ENCODE results near the gene TNP2.
"Not testable (repeated sequence)": the region's sequence is repeated elsewhere in the genome, so short reads cannot be mapped to it uniquely, and the experiment has no call there.

DNA sequence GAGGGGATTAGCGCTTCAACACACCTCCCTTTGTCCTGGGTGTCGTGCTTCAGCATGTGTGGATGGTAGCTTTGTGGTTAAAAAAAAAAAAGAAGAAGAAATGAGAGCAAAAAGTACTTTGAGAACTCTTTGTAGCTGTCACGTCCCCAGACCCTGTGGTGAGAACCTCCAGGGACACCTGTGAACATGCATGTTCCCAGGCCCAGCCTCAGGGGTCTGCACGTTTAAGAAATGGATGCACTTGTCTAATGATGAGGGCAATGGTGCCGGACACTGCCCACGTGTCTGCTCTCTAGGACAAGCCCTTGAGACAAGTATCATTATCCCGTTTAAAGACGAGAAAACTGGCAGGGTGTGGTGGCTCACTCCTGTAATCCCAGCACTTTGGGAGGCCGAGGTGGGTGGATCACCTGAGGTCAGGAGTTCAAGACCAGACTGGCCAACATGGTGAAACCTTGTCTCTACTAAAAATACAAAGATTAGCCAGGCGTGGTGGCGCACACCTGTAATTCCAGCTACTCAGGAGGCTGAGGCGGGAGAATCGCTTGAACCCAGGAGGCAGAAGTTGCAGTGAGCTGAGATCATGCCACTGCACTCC lies 29.9 kb upstream of the TNP2 start:
- TF ChIP-seq, protein P1, sequence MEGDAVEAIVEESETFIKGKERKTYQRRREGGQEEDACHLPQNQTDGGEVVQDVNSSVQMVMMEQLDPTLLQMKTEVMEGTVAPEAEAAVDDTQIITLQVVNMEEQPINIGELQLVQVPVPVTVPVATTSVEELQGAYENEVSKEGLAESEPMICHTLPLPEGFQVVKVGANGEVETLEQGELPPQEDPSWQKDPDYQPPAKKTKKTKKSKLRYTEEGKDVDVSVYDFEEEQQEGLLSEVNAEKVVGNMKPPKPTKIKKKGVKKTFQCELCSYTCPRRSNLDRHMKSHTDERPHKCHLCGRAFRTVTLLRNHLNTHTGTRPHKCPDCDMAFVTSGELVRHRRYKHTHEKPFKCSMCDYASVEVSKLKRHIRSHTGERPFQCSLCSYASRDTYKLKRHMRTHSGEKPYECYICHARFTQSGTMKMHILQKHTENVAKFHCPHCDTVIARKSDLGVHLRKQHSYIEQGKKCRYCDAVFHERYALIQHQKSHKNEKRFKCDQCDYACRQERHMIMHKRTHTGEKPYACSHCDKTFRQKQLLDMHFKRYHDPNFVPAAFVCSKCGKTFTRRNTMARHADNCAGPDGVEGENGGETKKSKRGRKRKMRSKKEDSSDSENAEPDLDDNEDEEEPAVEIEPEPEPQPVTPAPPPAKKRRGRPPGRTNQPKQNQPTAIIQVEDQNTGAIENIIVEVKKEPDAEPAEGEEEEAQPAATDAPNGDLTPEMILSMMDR (conservative IDR thresholded peaks at IDR 0.05; ENCODE audit: low read depth, low read length), result not testable (repeated sequence)
- TF ChIP-seq POLR2A (IDR thresholded peaks at IDR 0.05; ENCODE audit: low read depth, low read length); RCOR1 (IDR thresholded peaks at IDR 0.05; ENCODE audit: insufficient replicate concordance, low read length); CHD1 (IDR thresholded peaks at IDR 0.05; ENCODE audit: low read depth, low read length); FOS (IDR thresholded peaks at IDR 0.05; ENCODE audit: low read depth, low read length); MXI1 (IDR thresholded peaks at IDR 0.05; ENCODE audit: borderline replicate concordance, low read depth, low read length); CEBPB (IDR thresholded peaks at IDR 0.05; ENCODE audit: low read depth, low read length); SMC3 (IDR thresholded peaks at IDR 0.05; ENCODE audit: low read depth, low read length); NFE2L2 (IDR thresholded peaks at IDR 0.05; ENCODE audit: low read depth, low read length); RFX5 (IDR thresholded peaks at IDR 0.05; ENCODE audit: low read depth, low read length): not testable (repeated sequence)
